GM06990 (cell line): ENCODE results near the gene S100A2.

ENCODE experiments used
- DNase-seq: peaks from one replicate; pipeline ENCODE4 v3.0.0-alpha.2; 2011; ENCODE audit not compliant: insufficient read length; ENCODE audit errors: extremely low read depth
- H3K27me3 ChIP-seq: replicated peaks from 2 replicates; pipeline ENCODE4 v1.6.0; 2011; ENCODE audit warnings: low read length; ENCODE audit not compliant: control insufficient read depth, insufficient read depth
- H3K36me3 ChIP-seq: 2 replicates; pipeline ENCODE4 v1.5.1; 2011; ENCODE audit warnings: low read length; ENCODE audit not compliant: control insufficient read depth, insufficient read depth
- H3K4me3 ChIP-seq: replicated peaks from 2 replicates; pipeline ENCODE4 v1.5.1; 2011; ENCODE audit warnings: low read depth, mild to moderate bottlenecking, control low read depth, low read length
- CTCF ChIP-seq: IDR thresholded peaks from 2 replicates; pipeline ENCODE4 v1.5.1; 2011; ENCODE audit warnings: low read length, control low read depth, mild to moderate bottlenecking, inconsistent platforms; ENCODE audit not compliant: insufficient read depth, poor library complexity, severe bottlenecking

The S100A2 gene

DNA sequence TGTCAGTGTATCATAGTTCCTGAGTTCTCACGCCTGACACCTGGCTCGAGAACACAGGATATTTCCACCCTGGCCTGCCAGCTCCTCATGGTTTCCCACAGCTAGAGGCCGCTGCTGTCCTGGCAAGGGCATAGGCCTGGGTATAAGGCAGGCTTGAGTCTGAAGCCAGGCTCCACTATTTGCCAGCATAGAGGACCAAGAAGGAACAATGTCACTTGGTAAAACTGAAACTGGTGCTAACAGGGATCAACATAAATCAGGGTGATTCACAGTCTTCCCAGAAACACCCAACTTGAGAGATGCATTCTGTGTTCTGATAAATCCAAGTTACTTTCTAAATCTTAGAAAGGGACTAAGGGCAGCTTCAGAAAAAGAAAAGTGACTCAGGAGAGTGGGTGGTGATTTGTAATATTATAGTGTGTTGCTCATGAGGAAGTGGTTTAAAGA is 6.9 kb upstream of the S100A2 start:
- no peak for DNase-seq
- H3K4me3 ChIP-seq = no peak overlapping the region
- no peaks in the 10 kb centered on the region for H3K36me3 ChIP-seq
- no peaks in the 10 kb centered on the region; the same call in none of the 2 replicates for H3K27me3 ChIP-seq
- TF ChIP-seq CTCF = peak; percentile 91

- Histone ChIP-seq H3K4me3 (no peak overlapping the region), H3K27me3 (no peaks in the 10 kb centered on the region), H3K36me3 (no peaks in the 10 kb centered on the region)
- TF ChIP-seq CTCF = no peak
- DNase-seq = no peak
These were observed 6.1 kb upstream of the S100A2 start for GRCh38 chr1:153571706-153572105.

DNA sequence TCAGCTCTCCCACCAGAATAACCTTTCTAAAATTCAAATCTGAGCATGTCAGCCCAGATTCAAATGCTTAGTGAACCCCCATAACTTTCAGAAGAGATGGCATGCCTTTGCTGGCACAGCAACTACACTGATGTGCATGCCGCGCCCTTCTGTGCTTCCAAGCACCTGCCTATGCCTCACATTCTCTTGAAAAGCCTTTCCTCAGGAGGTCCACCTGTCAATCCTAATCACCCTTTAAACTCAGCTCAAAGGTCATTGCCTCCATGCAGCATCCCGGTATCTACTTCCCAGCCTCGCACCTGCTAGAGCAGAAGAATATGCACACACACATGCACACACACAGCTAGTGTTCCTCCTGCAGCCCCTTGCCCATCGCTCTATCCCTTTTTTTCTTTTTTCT is 5.2 kb upstream of the S100A2 start:
- Histone ChIP-seq H3K27me3 (no peaks in the 10 kb centered on the region), H3K4me3 (no peak overlapping the region), H3K36me3 (no peaks in the 10 kb centered on the region)
- no peak for DNase-seq
- no peak for TF ChIP-seq CTCF

- DNase-seq = no peak
- Histone ChIP-seq H3K4me3 (no peak overlapping the region), H3K36me3 (no peaks in the 10 kb centered on the region), H3K27me3 (no peaks in the 10 kb centered on the region)
- TF ChIP-seq CTCF = no peak
These were observed 3.8 kb upstream of the S100A2 start for GRCh38 chr1:153569465-153569864.

DNA sequence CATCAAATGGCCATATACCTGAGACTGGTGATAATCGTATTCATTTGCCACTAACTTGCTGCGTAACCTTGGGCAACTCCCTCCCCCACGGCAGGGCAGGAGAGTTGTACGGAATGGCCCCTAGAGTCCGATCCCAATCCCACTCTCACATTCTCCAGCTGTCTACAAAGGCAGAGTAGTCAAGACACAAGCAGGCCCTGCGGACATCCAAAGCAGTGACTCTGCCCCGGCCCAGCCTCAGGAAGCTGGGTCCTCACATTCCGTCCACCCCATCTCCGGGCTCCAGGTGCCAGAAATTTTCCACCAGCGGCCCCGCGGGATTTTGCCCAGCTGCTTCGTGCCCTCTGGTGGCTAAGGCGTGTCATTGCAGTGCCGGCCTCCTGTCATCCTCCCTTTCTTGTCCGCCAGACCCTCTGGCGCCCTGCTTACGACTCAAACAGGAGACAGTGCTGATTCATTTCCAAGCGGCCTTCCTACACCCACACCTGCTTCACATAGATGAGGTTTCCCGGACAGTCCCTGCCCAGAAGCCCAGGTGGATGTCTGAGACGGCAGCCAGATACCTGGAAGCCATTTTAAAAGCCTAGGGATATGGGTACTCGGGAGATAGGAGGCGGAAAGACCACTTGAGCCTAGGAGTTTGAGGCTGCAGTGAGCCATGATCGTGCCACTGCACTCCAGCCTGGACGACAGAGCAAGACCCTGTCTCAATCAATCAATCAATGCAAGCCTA is 2.9 kb upstream of the S100A2 start:
- TF ChIP-seq CTCF = peak; percentile 99
- Histone ChIP-seq H3K4me3 (no peak overlapping the region), H3K27me3 (no peaks in the 10 kb centered on the region), H3K36me3 (no peaks in the 10 kb centered on the region)
- DNase-seq = peak; percentile 51
